ENCODE measurements around the gene SRM.
"Not testable (repeated sequence)": the region's sequence is repeated elsewhere in the genome, so short reads cannot be mapped to it uniquely, and the experiment has no call there.

SRM gene

GRCh38 chr1:11042065-11042464 is 17.8 kb downstream of the SRM start:
- H3K4me1 Mint-ChIP-seq = peaks cover 7% of the 10 kb centered on the region
- no peaks in the 10 kb centered on the region for H3K9me3 Mint-ChIP-seq
- no peak overlapping the region for H3K4me3 Mint-ChIP-seq
- peaks cover 12% of the 10 kb centered on the region for H3K27me3 Mint-ChIP-seq (ENCODE audit: low read depth)
- no peak overlapping the region for H3K27ac Mint-ChIP-seq
- no peaks in the 10 kb centered on the region for H3K36me3 Mint-ChIP-seq (ENCODE audit: low read depth)
- no peak for TF ChIP-seq CTCF (IDR thresholded peaks at IDR 0.05; ENCODE audit: unreplicated experiment in 3 of 3)

- H3K36me3 Mint-ChIP-seq (ENCODE audit: low read depth) = no peaks in the 10 kb centered on the region
- H3K9me3 Mint-ChIP-seq = no peaks in the 10 kb centered on the region
- no peak overlapping the region for H3K4me3 Mint-ChIP-seq
- H3K27ac Mint-ChIP-seq = no peak overlapping the region
- TF ChIP-seq CTCF (IDR thresholded peaks at IDR 0.05; ENCODE audit: unreplicated experiment in 3 of 3) = no peak
- H3K27me3 Mint-ChIP-seq (ENCODE audit: low read depth) = peaks cover 12% of the 10 kb centered on the region
- peaks cover 7% of the 10 kb centered on the region for H3K4me1 Mint-ChIP-seq
Observed at GRCh38 chr1:11041048-11041447, 18.8 kb downstream of the SRM start.

- H3K4me1 Mint-ChIP-seq; H3K36me3 Mint-ChIP-seq (ENCODE audit: low read depth); H3K9me3 Mint-ChIP-seq: not testable (repeated sequence)
Observed at GRCh38 chr1:11040105-11040429, 19.8 kb downstream of the SRM start.

GRCh38 chr1:11039351-11040104 is 20.3 kb downstream of the SRM start:
- H3K9me3 Mint-ChIP-seq = no peaks in the 10 kb centered on the region
- H3K27me3 Mint-ChIP-seq (ENCODE audit: low read depth) = peaks cover 9% of the 10 kb centered on the region
- peaks cover 7% of the 10 kb centered on the region for H3K4me1 Mint-ChIP-seq
- no peak for TF ChIP-seq CTCF (IDR thresholded peaks at IDR 0.05; ENCODE audit: unreplicated experiment in 3 of 3)
- H3K36me3 Mint-ChIP-seq (ENCODE audit: low read depth) = no peaks in the 10 kb centered on the region
- H3K4me3 Mint-ChIP-seq = no peak overlapping the region
- H3K27ac Mint-ChIP-seq = no peak overlapping the region

More at GRCh38 chr1:11040105-11040429, 19.8 kb downstream of the SRM start:
- not testable (repeated sequence) for H3K4me3 Mint-ChIP-seq, H3K27ac Mint-ChIP-seq
- peaks cover 12% of the 10 kb centered on the region for H3K27me3 Mint-ChIP-seq (ENCODE audit: low read depth)

- H3K27ac Mint-ChIP-seq = no peak overlapping the region
- no peaks in the 10 kb centered on the region for H3K9me3 Mint-ChIP-seq
- peak; percentile 94 to 96 (median 96) for TF ChIP-seq CTCF (IDR thresholded peaks at IDR 0.05; ENCODE audit: unreplicated experiment in 3 of 3)
- H3K27me3 Mint-ChIP-seq (ENCODE audit: low read depth) = peaks cover 9% of the 10 kb centered on the region
- no peak overlapping the region for H3K4me3 Mint-ChIP-seq
- peaks cover 7% of the 10 kb centered on the region for H3K4me1 Mint-ChIP-seq
- no peaks in the 10 kb centered on the region for H3K36me3 Mint-ChIP-seq (ENCODE audit: low read depth)
Observed at GRCh38 chr1:11037740-11038182, 22.1 kb downstream of the SRM start.

GRCh38 chr1:11037019-11037739 is 22.6 kb downstream of the SRM start:
- H3K27me3 Mint-ChIP-seq (ENCODE audit: low read depth); H3K27ac Mint-ChIP-seq; H3K4me3 Mint-ChIP-seq; H3K9me3 Mint-ChIP-seq; H3K36me3 Mint-ChIP-seq (ENCODE audit: low read depth); H3K4me1 Mint-ChIP-seq: not testable (repeated sequence)

All from nephron (organoid).